Stimulated activated CD4-positive, alpha-beta T cell treated with anti-CD3 and anti-CD28 coated beads, Interleukin-2, amount 100 ng/mL, for 24 hours (primary cell): ENCODE measurements around the gene RXRA.
"Not testable (repeated sequence)": the region's sequence is repeated elsewhere in the genome, so short reads cannot be mapped to it uniquely, and the experiment has no call there.

Experiments used
- DNase-seq, 2 donors: peaks; one replicate each; pipeline ENCODE4 v3.0.0-alpha.2; 2020

Gene RXRA

DNA sequence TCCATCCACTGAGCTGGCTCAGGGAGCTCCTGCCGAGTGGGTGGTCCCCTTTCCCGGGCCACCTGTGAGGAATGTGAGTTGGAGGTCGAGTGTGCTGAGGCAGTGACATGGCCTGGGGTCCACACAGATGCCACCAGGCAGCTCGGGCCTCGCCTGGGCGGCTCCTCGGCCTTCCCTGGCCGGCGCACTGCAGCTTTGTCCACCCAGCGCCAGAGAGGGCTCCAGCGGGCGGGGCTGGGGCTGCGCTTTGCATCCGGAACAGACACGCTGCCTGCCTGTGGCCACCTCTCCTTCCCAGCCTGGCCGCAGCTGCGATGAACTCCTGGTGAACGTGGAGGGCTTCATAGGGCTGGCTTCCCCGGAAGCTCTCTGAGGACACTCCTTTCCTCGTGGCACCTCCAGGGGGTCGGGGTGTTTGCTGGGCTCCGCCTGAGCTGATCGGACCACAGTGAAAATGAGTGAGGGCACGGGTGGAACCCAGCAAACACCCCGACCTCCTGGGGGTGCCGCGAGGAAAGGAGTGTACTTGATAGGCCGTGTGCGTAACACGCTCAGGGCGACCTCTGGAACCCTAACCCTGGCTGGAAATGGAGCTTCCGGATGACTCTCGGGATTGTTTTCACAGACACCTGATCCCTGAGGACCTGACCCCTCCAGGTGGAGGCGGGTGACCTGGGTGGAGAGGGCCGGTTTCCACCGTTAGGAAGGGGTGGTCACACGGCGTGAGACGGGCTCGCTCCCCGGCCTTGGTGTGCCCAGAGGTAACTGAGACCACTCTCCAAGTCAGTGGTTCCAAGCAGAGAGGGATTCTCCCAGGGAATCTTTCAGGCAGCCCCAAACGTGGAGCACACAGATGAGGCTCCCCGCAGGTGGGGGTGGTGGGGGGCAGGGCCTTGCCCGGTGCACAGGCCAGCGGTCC is 31.8 kb upstream of the RXRA start:
- no peak for DNase-seq

DNA sequence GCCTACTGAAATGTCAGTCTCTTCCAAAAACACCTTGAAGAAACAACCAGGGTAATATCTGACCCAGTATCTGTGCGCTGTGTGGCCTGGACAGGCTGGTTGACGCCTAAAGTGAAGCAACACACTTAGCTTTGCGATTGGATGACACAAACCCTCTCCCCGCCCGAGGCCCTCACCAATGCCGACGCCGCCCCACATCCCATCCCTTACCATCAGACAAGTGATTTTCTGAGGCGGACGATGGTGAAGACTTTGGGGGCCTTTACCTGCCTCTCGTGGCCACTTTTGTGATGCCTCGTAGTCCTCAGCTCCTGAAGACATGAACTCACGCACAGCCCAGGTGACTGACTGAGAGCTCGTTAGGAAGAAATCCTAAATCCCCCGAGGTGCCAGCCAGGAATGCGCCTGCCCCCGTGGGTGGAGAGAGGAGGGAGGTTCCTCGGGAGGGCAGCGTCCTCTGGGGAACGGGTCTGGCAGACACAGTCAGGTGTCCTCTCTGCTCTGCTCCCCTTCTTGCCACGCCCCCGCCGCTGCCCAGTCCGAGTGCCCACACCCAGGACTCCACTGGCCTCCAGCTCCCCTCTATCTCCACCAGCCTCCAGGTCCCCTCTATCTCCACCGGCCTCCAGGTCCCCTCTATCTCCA is 31.0 kb upstream of the RXRA start:
- no peak for DNase-seq

GRCh38 chr9:134295746-134296250 is 30.5 kb upstream of the RXRA start:
- DNase-seq: no peak

DNA sequence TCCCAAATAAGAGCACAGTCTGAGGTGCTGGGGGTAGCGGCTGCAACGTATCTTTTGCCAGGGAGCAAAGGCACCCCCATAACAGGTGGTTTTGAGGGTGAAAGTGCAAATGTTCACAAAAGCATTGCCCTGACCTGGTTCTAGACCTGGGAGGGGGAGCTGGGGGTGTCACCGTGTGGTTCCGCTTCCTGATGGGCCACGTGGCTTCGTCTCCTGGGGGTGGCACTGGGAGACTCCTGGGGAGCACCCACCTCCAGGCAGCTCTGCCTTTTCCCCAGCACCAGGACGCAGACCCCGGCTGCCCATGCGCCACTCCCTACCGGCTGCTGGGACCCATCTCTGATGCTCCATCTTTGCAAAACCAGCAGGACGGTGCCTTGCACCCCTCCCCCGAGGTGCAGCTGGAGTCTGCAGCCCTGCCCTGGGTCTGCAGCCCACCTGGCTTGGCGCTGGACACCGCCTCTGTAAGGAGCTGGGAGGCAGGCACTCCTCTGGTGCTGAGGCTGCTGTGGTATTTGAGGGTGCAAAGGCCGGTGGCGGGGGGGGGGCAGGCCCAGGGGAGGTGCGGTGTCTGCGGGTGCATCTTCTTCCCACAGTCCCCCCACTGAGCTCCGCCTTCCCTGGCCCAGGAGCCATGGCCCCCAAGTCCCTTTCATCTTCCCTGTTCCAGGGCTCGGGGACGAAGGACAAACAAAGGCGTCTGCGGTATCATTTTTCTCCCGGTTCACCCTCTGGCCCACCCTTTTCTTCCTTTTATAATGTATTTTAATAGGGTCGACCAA is 29.8 kb upstream of the RXRA start:
- no peak for DNase-seq

DNA sequence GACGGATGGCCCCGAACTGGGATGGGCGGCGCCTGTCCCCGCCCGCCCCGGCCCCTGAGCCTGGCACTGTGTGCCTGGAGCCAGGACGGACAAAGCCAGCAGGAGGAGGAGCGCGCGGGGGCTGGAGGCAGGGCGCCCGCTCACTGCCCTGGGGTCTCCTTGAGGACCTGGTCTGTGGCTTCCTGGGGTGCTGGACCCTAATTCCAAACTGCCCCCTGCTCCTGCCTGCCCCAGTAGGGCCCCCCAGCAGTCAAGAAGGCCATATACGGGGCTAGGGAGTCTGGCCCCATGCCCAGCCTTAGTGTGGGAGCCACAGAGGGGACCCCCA is 29.2 kb upstream of the RXRA start:
- DNase-seq: no peak

DNA sequence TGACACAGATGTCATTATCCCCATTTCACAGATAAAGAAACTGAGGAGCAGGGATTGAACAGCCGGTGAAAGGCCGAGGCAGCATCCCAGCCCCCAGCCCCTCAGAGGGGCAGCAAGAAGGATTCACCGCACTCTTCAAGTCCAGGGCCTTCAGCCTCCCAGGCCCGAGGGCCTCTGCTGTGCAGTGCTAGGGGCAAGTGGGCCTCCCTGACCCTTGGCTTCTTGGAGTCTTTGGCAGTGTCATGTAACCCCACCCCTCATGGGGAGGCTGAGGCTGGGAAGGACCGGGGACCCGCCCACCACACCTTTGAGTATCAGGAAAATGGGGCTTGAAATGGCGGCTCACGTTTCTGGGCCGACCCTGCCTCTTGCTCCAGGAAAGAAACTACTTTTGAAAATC is 28.7 kb upstream of the RXRA start:
- DNase-seq: no peak

DNA sequence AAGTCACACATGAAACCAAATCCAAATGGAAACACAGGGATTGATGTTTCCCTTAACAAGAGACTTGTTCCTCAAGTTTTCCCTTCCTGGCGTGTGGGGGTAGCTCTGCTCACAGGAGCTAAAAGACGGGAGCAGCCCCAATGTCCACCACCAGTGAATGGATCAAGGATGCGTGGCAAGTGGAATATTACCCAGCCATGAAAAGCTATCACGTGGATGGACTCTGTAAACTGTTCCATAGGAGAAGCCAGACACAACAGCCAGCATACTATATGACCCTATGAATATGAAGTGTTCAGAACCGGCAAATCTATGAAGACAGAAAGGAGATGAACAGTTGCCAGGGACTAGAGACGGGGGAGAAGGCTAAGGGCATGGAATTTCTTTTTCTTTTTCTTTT is 28.3 kb upstream of the RXRA start:
- no peak for DNase-seq

GRCh38 chr9:134299068-134299467 is 27.2 kb upstream of the RXRA start:
- DNase-seq: no peak

DNA sequence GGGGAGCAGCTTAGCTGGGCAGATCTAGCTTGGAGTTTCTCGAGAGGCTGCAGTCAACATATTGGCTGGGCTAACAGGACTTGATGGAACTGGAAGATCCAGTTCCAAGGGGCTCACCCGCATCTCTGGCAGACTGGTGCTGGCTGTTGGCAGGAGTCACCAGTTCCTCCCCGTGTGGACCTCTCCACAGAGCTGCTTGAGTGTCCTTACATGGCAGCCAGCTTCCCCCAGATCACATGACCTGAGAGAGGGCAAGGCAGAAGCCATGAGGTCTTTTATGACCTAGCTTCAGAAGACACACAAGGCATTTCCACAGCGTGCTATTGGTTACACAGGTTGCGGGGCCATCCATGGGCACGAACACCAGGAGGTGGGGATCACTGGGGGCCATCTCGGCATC is 26.4 kb upstream of the RXRA start:
- no peak for DNase-seq

- peak; percentile 52 to 56 for DNase-seq
These were observed 24.7 kb upstream of the RXRA start for GRCh38 chr9:134301387-134302129.

GRCh38 chr9:134302130-134302817 is 24.0 kb upstream of the RXRA start:
- DNase-seq: no peak

GRCh38 chr9:134303601-134304000 is 22.7 kb upstream of the RXRA start:
- no peak for DNase-seq

DNA sequence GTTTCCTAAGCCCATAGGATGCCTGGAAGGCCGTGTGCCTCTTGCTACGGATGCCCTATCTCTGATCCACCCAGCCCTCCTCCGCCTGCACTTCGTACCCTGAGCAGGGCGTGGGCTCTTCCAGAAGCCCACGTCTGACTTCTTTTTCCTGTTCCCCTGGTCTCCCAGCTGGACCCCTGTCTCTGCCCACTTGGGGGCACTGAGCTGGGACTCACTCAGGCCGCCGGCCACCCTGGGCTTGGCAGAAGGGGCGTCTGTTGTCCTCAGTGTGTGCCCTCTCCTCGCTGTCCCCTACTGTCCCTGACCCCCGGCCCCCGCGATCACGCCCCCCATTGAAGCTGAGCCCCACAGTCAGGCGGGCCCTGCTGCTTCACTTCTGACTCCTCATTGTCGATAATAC is 22.0 kb upstream of the RXRA start:
- DNase-seq: no peak

DNA sequence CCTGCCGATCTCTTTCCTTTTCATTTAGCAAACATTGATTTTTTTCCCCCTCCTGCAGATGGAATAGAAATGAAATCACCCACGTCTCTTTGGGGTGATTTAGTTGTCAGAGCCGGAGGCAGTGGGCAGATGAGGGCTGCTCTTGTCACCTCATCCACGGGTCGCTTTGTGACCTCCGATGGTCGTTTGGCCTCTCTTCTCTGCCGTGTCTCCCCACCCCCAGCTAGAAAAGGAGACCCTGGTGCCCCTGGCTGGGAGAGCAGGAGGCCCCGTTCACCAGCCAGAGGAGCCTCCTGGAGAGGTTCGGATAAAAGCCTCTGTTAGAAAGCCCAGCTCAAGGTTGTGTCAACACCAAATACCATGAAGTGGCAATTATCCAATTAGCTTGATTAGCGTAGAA is 21.6 kb upstream of the RXRA start:
- no peak for DNase-seq

DNA sequence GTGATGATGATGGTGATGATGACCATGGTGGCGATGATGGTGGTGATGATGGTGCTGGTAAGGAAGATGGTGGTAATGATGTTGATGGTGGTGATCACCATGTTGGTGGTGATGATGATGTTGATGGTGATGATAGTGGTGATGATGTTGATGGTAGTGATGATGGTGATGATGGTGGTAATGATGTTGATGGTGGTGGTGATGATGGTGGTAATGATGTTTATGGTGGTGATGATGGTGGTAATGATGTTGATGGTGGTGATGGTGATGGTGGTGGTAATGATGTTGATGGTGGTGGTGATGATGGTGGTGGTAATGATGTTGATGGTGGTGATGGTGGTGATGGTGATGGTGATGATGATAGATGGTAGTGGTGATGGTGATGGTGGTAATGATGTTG is 20.7 kb upstream of the RXRA start:
- no peak for DNase-seq

- not testable (repeated sequence) for DNase-seq
These were observed 20.2 kb upstream of the RXRA start for GRCh38 chr9:134306042-134306441.

DNA sequence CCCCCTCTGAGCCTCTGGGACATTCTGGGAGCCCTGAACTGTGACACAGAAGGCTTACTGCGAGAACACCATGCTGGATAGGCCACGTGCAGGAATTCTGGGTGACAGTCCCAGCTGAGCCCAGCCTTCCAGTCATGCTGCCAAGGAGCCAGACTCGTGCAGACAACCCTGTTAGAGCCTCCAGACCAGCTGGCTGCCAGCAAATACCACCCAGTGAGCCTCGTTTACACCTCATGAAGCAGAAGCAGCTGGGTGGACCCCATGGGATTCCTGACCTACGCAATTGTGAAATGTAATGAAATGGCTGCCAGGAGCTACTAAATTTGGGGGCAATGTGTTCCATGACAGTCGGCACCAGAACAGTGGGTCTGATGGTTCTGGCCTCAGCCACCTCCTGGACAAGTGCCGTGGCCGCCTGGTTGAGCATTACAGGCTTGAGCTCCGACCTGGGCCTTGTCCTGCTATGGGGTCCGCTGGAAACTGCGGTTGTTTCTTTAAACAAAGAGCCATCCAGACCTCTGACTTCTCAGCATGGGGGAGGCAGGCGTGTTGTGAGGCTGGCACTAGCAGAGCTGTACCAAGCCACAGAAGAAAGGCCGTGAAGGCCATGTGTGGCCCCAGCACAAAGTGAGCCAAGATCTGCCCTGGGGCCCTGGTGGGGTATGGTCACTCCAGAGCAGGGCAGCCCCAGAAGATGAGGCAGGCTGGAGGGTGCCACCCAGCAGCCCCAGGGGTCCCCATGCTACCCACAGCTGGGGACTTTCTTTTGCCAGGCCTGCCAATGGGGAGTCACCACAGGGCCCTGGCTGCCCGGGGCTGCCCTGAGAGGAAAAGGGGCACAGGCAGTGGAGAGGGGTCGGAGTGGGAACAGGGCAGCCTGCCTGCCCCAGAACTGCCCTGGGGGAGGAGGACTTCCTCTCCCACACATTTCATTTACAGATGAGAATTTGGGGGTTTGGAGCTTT is 19.3 kb upstream of the RXRA start:
- no peak for DNase-seq

- no peak for DNase-seq
These were observed 18.3 kb upstream of the RXRA start for GRCh38 chr9:134307674-134308638.

DNA sequence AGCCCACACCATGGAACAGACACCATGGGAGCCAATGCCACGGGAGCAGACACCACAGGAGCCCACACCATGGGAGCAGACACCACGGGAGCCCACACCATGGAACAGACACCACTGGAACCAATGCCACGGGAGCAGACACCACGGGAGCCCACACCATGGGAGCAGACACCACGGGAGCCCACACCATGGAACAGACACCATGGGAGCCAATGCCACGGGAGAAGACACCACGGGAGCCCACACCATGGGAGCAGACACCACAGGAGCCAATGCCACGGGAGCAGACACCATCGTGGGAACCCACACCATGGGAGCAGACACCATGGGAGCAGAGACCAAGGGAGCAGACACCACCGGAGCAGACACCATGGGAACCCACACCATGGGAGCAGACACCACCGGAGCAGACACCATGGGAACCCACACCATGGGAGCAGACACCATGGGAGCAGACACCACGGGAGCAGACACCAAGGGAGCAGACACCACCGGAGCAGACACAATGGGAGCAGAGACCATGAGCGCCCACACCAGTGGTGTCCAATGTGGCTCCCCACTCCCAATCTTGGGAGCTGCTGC is 17.5 kb upstream of the RXRA start:
- not testable (repeated sequence) for DNase-seq
